PFSK-1 (cell line): ENCODE data around the gene TMEM232.

Experiments
- FOXP2 ChIP-seq: optimal IDR thresholded peaks from 2 replicates; pipeline ENCODE3; 2011; ENCODE audit warnings: borderline replicate concordance, control low read depth, inconsistent platforms; ENCODE audit not compliant: insufficient read depth; ENCODE audit errors: extremely low read length, extremely low read depth
- POLR2AphosphoS5 ChIP-seq: IDR thresholded peaks from 2 replicates; pipeline ENCODE4 v1.6.1; 2012; ENCODE audit warnings: low read depth, mild to moderate bottlenecking, control low read depth, low read length, moderate library complexity
- SIN3A ChIP-seq: IDR thresholded peaks from 2 replicates; pipeline ENCODE4 v1.6.1; 2012; ENCODE audit warnings: mild to moderate bottlenecking, low read length, moderate library complexity, borderline replicate concordance; ENCODE audit not compliant: insufficient read depth
- TAF1 ChIP-seq: IDR thresholded peaks from 2 replicates; pipeline ENCODE4 v1.6.1; 2012; ENCODE audit warnings: low read length, control low read depth, borderline replicate concordance; ENCODE audit not compliant: insufficient read depth
- TF ChIP-seq, protein P1 (sequence below), 2 experiments: IDR thresholded peaks; 2 replicates each; pipeline versions ENCODE4 v1.6.1 to v1.8.0; 2011 to 2012; ENCODE audit warnings: low read depth in 2 of 2, low read length in 2 of 2, control low read depth in 1 of 2, inconsistent platforms in 1 of 2, mild to moderate bottlenecking in 1 of 2, moderate library complexity in 1 of 2; ENCODE audit not compliant: insufficient read depth in 1 of 2

Gene TMEM232

DNA sequence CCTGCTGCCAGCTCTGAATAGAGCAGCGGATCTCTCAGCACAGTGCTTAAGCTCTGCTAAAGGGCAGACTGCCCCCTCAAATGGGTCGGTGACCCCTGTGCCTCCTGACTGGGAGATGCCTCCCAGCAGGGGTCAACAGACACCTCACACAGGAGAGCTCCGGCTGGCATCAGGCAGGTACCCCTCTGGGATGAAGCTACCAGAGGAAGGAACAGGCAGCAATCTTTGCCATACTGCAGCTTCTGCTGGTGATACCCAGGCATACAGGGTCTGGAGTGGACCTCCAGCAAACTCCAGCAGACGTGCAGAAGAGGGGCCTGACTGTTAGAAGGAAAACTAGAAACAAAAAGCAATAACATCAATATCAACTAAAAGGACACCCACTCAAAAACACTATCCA lies 131.6 kb downstream of the TMEM232 start:
- no peak for TF ChIP-seq SIN3A
- TF ChIP-seq, protein P1, sequence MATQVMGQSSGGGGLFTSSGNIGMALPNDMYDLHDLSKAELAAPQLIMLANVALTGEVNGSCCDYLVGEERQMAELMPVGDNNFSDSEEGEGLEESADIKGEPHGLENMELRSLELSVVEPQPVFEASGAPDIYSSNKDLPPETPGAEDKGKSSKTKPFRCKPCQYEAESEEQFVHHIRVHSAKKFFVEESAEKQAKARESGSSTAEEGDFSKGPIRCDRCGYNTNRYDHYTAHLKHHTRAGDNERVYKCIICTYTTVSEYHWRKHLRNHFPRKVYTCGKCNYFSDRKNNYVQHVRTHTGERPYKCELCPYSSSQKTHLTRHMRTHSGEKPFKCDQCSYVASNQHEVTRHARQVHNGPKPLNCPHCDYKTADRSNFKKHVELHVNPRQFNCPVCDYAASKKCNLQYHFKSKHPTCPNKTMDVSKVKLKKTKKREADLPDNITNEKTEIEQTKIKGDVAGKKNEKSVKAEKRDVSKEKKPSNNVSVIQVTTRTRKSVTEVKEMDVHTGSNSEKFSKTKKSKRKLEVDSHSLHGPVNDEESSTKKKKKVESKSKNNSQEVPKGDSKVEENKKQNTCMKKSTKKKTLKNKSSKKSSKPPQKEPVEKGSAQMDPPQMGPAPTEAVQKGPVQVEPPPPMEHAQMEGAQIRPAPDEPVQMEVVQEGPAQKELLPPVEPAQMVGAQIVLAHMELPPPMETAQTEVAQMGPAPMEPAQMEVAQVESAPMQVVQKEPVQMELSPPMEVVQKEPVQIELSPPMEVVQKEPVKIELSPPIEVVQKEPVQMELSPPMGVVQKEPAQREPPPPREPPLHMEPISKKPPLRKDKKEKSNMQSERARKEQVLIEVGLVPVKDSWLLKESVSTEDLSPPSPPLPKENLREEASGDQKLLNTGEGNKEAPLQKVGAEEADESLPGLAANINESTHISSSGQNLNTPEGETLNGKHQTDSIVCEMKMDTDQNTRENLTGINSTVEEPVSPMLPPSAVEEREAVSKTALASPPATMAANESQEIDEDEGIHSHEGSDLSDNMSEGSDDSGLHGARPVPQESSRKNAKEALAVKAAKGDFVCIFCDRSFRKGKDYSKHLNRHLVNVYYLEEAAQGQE (IDR thresholded peaks at IDR 0.05; ENCODE audit: insufficient read depth in 1 of 2, low read depth in 2 of 2, low read length in 2 of 2), result no peak
- no peak for TF ChIP-seq FOXP2
- no peak for TF ChIP-seq POLR2AphosphoS5
- TF ChIP-seq TAF1, result no peak

DNA sequence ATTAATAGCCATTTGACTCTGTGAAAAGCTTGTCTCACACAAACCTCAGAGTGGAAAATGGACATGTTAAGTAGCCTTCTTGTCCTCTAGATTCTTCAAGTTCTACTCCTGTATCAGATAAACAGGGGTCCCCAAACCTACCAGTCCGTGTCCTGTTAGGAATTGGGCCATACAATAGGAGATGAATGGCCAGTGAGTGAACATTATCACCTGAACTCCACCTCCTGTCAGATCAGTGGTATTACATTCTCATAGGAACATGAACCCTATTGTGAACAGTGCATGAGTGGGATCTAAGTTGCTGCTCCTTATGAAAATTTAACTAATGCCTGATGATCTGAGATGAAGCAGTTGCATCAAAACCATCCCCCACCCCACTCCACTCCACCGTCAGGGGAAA lies 136.3 kb downstream of the TMEM232 start:
- TF ChIP-seq FOXP2 (no peak), POLR2AphosphoS5 (no peak), TAF1 (no peak), SIN3A (no peak)
- TF ChIP-seq, protein P1 (IDR thresholded peaks at IDR 0.05; ENCODE audit: insufficient read depth in 1 of 2, low read depth in 2 of 2, low read length in 2 of 2), result no peak

DNA sequence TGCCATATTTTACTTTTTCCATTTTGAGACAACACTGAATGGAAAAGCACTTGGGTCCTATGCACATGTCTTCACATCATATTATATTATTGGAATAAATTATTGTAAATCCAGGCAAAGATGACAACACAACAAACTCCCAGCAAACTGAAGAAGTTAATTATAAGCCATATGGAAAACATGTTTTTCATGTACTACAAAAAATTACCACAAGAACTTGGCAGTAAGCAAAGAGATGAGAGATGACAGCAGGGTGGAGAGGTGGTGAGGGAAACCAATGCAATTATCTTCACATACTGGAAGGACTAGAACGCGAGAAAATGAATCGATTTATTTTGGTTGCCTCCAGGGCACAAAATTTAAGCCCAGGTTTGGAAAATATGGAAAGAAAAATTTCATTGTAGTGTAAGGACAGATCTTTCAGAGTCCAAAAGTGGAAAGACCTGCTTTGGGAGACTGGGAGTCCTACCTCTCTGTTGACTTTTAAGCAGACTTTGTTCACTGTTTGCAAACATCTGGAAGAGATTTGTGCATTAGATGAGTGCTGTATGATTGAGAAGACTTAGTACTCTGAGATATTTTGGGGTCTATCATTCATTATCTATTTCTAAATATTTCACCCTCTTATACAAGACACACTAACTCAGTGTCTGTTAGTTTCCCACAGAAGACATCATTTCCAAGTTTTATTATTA lies 138.0 kb downstream of the TMEM232 start:
- TF ChIP-seq SIN3A, result no peak
- no peak for TF ChIP-seq FOXP2
- no peak for TF ChIP-seq POLR2AphosphoS5
- TF ChIP-seq TAF1, result no peak
- TF ChIP-seq, protein P1 (IDR thresholded peaks at IDR 0.05; ENCODE audit: insufficient read depth in 1 of 2, low read depth in 2 of 2, low read length in 2 of 2), result no peak

DNA sequence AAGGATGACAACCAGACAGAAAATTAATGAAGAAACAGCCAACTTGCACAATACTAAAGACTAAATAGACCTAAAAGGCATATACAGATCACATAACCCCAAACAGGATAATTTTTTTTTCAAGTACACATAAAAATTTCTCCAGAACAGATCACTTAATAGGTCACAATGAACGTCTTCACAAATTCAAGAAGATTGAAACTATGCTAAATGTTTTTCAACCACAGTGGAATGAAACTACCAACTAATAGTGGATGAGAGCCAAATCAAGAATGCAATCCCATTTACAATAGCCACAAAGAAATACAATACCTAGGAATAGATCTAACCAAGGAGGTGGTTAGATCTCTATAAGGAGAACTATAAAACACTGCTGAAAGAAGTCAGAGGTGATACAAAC lies 145.8 kb downstream of the TMEM232 start:
- TF ChIP-seq TAF1 (no peak), FOXP2 (no peak), POLR2AphosphoS5 (no peak), SIN3A (no peak)
- TF ChIP-seq, protein P1 (IDR thresholded peaks at IDR 0.05; ENCODE audit: insufficient read depth in 1 of 2, low read depth in 2 of 2, low read length in 2 of 2), result no peak

DNA sequence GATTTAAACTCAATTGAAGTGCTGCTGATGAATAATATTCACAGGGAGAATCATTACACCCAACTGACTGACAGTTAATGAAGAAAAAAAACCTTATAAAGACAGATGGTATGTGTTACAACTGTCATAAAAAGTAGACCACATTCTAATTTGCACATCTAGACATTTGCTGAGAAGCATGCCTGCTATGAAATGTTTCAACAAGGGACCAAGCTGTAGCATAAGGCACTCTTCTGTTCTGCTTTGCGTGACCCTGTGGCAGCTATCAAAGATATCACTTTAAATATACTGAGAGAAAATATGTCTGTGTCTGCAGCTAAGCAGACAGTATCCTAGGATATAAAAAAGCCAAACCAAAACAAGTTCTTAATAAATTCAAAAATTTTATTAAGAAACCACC lies 153.7 kb downstream of the TMEM232 start:
- no peak for TF ChIP-seq TAF1
- TF ChIP-seq, protein P1 (IDR thresholded peaks at IDR 0.05; ENCODE audit: insufficient read depth in 1 of 2, low read depth in 2 of 2, low read length in 2 of 2), result no peak
- no peak for TF ChIP-seq FOXP2
- no peak for TF ChIP-seq SIN3A
- TF ChIP-seq POLR2AphosphoS5, result no peak
